Activated T-helper 1 cell treated with anti-CD3 and anti-CD28 coated beads, Interleukin-2, amount 50 U/mL, for 16 hours (primary cell): ENCODE results near the gene DTNB.
A peak's percentile ranks its signal among the peaks of the same experiment; 100 is the strongest.
"Not testable (repeated sequence)": the region's sequence is repeated elsewhere in the genome, so short reads cannot be mapped to it uniquely, and the experiment has no call there.

Experiments used
- DNase-seq, 2 donors: peaks; one replicate each; pipeline ENCODE4 v3.0.0-alpha.2; 2020; ENCODE audit warnings: low read depth in 1 of 2, low spot score in 1 of 2

The DTNB gene

DNA sequence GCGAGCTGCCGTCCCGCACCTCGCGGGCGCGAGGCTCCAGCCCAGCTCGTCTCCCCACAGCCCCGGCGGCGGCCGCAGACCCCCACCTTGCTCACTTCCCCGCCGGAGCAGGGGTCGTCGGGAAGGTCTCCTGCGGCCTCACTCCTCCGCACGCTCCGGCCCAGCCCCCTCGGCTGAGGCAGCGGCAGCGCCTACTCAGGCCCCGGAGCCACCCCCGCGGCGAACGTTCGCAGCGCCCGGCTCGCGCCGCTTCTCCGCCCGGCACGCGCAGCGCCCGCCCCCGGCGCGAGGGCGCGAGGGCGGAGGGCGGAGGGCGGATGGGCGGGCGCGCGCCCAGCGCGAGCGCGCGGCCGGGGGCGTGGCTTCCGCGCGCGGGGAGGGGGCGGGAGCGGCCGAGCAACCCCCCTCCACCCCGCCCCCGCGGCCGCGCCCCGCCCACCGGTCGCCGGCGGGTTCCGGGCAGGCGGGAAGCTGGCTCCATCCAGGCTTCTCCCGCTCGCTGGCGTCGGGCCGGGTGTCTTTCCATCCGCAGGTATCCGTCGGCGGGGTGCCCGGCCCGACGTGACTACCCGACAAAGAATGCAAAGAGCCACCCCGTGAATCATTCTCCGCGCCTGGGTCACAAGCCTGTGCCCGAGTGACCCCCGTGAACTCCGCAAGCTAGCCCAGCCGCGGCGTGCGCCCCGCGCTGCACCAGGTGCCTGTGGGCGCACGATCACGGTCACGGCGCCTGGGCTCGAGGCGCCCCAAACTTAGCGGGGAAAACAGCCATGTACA is at the start of gene DTNB:
Gene DTNB, minus strand, starts transcription at position 278 of the 777 bp plus-strand sequence. CDS start 20,917 bp downstream, outside the sequence.
- peak; percentile 53 to 71 for DNase-seq

DNA sequence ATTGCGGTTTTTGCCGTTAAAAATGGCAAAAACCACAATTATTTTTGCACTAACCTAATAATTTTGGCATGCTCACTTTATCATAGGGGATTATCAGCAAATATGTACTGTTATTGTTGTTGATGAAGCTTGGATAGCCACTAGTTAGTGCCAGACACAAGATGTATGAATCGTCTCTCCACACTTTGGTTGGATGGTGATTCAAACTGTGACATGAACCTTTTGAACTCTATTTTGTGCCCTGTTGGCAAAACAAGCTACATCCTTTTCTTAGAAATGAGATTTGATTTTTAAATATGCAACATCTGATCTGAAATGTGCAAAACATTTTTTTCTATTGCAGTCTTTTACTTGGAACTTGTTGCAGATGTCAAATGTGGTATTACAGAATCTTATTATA is 48.8 kb upstream of the DTNB start:
- no peak for DNase-seq

- DNase-seq, result no peak
Measured at GRCh38 chr2:25720575-25720974, 47.2 kb upstream of the DTNB start.

GRCh38 chr2:25714740-25715139 is 41.4 kb upstream of the DTNB start:
- DNase-seq, result no peak

GRCh38 chr2:25712455-25712854 is 39.1 kb upstream of the DTNB start:
- no peak for DNase-seq

- no peak for DNase-seq
Measured at GRCh38 chr2:25711675-25712354, 38.4 kb upstream of the DTNB start.

DNA sequence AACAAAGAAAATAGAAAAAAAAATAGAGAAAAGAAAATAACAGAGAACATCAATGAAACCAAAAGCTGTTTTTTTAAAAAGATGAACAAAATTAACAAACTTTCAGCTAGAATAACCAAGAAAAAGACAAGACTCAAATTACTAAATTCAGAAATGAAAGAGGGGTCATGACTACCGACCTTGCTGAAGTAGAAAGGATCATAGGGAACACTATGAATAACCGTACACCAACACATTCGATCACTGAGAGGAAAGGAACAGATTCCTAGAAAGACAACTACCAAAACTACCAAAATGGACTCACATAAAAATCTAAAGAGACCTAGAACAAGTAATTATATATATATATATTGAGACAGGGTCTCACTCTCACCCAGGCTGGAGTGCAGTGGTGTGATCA is 37.4 kb upstream of the DTNB start:
- no peak for DNase-seq

- no peak for DNase-seq
Measured at GRCh38 chr2:25709349-25709748, 36.0 kb upstream of the DTNB start.

DNA sequence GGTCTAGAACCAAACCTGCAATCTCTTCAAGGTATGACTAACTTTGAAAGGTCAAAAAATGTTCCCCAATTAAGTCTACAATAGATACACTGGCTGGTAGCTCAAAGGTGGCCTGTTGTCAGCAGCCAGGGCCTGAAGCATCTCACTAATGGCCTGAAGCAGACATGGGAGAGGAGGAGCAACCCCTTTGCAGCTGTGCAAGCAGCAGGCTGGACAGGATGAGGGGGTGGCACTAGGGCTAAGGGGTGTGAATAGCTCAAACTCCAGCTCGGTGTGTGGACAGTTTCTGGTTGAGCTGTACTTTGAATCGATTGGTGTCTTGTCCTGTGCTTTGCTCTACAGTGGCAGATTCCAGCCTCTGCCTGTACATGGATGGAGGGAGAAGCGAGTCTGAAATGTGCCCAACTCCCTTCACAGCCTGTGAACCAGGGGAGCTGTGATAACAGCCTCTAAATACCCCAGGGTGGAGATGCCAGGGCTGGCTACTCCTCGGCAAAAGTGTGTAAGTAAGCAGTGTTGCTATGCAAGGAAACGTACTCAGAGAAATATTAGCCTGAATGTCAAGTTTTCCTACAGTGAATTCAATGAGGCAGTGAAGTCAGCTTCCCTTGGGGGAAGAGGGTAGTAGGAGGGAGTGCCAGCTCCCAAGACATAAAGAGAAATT is 34.7 kb upstream of the DTNB start:
- DNase-seq, result no peak

- not testable (repeated sequence) for DNase-seq
Measured at GRCh38 chr2:25705575-25705974, 32.2 kb upstream of the DTNB start.

DNA sequence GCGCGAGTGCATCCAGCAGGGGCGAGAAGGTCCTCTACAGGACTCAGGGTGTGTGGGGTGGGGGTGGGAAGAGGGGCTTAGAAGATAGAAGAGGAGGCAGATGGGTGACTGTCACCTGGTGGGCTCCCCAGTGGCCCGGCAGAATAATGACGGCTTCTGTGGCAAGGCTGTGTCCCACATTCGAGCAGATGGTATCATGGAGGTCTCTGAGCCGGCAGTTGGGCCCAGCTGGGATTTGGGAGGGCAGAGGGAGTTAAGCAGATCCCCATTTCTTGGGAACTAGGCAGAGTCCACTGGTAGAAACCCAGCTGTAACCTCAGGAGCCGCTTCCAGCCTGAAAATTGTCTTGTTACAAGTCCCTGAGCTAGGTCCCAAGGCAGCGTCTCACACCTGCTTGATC is 28.4 kb upstream of the DTNB start:
- no peak for DNase-seq

DNA sequence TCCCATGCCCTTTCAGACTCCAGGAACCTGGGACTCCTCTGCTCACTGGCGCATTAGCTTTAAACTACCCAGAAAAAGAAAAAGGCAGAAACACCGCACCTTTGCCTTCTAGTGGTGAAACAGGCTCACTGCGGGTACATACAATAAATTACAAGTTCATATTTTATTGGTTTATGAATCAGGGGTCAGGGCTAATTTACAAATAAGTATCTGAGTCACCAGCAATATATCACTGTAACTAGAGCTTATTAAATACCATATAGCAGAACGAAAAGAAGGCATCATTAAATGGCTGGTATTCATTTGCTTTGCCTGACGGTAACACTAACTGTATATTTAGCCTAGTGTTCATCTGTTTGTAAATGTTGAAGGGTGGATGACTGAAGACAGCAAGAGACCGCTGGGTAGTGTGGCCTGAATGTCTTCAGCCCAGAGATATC is 26.9 kb upstream of the DTNB start:
- DNase-seq, result no peak

DNA sequence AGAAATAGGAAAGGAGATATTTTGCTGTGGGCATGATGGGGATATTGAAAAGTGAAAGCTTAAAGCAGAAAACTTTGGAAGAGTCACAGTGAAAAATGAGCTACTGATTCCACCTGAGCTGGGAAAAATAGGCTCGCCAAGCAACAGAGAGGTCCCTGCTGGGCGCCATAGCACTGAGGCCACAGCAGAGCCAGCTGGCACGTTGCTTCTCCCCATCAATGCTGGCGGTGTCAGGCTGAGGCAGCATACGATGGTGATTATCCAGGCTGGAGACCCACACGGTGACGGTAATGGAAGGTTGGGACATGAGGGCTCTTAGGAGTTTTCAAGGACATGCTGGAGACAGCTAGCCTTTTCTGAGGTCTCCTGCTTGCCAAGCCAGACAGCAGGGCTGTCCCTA is 25.8 kb upstream of the DTNB start:
- DNase-seq, result no peak

DNA sequence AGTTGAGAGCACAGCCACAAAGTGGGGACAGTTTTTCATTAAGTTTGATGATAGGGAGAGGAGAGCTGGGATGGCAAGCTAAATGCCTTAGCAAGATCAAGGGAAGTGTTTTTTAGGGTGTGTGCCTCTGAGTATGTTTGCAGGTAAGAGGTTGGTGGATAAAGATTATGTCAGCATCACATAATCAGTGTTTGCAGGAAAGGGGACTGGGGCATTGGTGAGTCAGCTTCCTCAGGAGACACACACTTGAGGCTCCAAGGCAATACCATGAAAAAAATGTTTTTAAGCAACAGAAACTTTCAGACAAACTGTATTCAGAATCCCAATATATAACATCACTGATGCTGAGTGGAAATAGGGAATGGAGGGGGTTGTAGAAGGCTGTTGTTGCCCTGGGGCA is 25.4 kb upstream of the DTNB start:
- no peak for DNase-seq

GRCh38 chr2:25697559-25698341 is 24.4 kb upstream of the DTNB start:
- no peak for DNase-seq

DNA sequence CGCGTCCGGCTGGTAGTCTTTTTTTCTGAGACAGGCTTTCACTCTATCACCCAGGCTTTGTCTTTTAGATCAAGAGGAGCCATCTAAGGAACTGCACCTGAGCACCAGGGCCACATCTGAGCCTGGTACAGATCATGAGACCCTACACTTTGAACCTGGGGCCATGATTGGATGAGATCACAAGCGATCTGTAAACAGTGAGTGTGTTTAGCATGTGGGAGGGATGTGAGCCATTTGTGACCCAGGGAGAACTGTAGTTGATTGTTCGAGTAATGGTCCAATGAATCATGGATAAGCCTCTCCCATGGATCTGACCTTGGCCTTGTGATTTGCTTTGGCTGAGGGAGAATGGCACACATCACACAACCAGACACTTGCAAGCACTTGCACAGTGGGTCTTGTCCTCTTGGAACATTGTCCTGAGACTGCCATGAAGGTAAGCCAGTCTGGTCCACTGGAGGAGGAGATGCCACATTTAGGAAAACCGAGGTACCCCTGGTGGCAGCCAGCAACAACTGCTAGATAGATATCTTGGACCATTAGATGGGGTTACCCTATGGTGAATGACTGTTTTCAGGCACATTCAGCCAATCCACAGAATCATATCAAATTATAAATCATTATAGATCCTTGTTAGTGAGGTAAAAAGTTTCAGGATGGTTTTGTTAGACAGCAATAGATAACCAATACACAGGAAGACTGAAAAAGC is 19.5 kb upstream of the DTNB start:
- no peak for DNase-seq

GRCh38 chr2:25692143-25692542 is 18.8 kb upstream of the DTNB start:
- DNase-seq, result no peak

DNA sequence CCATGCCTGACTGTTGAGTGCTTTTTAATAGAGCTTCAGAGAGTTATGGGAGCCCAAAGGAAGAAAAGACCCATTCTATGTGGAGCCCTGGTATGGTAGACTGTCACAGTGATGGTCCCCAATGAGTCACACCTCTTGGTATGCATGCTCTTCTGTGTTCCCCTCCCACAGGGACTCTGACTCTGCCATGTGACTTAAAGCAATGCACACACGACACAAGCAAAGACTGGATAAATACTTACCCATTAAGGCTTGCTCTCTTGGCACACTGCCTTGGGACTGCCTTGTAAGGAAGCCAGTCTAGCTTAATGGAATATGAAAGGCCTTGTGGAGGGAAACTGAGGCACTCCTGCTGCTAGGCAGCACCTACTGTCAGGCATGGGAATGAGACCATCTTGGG is 16.7 kb upstream of the DTNB start:
- no peak for DNase-seq

DNA sequence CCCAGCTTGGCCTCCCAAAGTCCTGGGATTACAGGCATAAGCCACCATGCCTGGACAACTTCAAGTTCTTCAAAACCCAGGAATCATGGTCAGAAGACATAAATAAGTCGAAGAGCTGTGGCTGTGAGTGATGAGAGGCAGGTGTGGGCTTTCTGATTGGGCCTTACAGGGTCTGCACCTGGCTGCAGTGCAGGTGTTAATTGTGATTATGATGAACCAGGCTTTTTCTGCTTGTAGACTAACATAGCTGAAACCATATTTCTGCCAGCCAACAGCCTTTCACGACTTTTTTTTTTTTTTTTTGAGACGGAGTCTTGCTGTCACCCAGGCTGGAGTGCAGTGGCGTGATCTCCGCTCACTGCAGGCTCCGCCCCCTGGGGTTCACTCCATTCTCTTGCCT is 14.9 kb upstream of the DTNB start:
- DNase-seq, result no peak

GRCh38 chr2:25685741-25686140 is 12.4 kb upstream of the DTNB start:
- DNase-seq, result no peak
